GM20431 (cell line): ENCODE data around the gene TRPM5.

Source experiments
- in situ Hi-C: fragments of 300-500 bp; cut with MseI, MboI; formaldehyde crosslinking; loops from one replicate; pipeline ENCODE4 v1.15.0; 2020; ENCODE audit warnings: low sequenced_read_pairs; ENCODE audit not compliant: unreplicated experiment

TRPM5 gene

DNA sequence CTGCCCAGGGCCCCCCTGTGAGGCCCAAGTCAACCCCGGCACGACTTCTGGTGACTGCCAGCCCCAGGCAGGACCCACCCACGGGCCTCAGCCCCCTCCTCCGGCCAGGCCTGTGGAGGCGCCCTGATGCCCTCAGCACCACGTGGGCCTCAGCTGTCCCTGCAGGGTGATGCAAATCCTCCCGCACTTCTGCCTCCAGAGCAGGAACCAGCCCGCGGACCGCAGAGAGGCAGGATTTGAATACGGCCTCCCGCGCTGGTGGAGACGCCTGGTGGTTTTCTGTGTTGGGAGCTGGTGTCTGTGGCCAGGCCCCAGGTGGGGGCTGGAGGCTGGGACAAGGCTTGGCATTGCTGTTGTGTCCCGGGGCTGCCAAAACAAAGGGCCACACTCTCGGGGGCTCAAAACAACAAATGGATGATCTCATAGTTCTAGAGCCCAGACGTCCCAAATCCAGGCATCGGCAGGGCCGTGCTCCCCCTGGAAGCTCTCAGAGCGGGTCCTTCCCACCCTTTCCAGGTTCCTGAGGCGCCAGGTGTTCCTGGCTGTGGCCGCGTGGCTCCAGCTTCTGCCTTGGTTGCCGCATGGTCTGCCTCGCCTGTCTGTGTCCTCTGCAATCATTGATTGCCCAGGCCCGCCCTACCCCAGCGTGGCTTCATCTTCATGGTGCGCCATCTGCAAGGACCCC, 19.4 kb downstream of the TRPM5 start:
- in situ Hi-C loops = loop anchor here (10.0 kb wide), 1 partner anchor 110 kb away; no protein-coding TSS in a partner anchor

DNA sequence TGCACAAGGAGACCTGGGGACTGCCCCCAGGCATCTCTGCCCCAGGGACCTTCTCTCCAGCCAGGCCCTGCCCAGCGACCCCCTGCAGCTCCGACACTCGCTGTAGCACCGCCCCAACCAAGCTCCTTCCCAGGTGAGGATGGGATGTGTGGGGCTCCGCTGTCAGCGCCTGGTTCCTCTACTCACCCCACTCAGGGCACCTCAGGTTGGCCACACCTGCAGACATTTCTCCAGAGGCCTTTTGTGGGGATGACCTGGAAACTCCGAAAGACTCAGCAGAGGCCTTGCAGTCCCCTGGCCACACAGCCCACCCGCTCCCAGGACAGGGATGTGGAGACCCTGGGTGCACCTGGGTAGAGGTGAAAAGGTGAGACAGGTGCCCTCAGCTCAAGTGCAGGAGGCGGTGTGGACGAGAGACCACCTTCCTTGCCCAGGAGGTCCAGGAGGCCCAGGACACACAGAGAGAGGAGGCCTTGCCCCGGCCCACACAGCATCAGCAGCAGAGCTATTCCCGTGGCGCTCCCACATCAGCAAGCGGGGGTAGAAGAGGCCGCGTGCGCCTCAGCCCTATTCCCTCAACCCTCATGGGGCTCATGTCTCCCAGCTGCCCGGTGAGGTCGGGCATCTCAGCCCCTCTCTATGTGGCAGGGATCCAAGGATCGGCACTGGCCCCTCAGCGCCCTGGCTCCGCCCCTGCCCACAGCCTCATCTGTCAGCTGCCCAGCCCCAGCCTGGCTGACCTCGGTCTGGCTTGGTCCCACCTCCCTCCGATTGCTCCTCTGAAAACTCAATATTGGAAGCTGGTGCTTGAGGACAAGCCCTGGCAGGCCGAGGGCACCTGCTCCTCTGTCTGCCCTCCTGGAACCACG, 20.9 kb downstream of the TRPM5 start:
- in situ Hi-C loops = loop anchor here (10.0 kb wide), 1 partner anchor 109 kb away; no protein-coding TSS in a partner anchor

DNA sequence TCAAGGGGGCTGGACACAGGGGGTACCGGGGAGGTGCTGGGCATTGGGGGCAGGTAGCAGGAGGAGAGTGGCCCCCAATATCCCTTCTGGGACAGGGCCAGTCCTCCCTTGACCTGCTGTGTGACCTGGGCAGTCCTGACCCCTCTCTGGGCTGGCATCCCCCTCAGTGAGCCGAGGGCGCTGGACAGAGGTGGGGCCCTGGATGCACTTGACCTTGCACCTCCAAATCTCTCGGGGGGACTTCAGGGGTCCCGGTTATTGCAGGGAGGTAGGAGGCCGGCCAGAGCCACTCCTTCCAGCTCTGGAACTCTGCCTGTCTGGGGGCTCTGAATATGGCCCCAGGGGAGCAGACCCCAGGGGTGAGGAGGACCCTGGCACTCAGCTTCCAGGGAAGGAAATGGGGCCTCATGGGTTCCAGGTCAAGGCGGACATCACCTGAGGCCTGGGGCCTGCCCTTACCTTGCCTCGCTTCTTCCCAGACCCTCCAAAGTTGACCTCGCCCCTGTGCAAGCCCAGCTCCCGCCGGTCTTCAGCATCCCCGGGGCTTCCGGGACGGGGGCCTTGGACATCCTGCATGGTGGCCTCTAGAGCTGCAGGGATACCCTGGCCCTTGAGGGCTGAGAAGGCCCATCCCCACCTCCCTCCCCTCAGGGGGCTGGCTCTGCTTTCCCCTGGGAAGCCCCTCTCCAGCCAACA, 21.7 kb downstream of the TRPM5 start:
- in situ Hi-C loops = loop anchor here (10.0 kb wide), 1 partner anchor 108 kb away; no protein-coding TSS in a partner anchor

DNA sequence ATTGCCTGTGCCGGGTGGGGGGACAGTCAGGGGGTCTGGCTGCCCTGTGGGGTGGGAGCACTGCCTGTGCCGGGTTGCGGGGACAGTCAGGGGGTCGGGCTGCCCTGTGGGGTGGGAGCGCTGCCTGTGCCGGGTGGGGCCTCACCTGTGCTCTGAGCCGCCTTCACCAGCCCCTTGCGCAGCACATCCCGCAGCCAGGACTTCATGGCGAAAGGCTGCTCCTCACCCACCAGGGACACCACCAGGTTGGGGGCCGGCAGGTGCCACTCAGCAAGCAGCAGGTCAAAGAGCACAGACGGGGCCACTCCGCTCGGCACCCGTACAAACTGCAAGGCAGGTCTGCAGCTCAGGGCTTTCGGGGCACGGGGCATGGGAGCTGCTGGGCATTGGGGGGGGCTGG, 22.3 kb downstream of the TRPM5 start:
- in situ Hi-C loops = loop anchor here (10.0 kb wide), 1 partner anchor 107 kb away; no protein-coding TSS in a partner anchor

DNA sequence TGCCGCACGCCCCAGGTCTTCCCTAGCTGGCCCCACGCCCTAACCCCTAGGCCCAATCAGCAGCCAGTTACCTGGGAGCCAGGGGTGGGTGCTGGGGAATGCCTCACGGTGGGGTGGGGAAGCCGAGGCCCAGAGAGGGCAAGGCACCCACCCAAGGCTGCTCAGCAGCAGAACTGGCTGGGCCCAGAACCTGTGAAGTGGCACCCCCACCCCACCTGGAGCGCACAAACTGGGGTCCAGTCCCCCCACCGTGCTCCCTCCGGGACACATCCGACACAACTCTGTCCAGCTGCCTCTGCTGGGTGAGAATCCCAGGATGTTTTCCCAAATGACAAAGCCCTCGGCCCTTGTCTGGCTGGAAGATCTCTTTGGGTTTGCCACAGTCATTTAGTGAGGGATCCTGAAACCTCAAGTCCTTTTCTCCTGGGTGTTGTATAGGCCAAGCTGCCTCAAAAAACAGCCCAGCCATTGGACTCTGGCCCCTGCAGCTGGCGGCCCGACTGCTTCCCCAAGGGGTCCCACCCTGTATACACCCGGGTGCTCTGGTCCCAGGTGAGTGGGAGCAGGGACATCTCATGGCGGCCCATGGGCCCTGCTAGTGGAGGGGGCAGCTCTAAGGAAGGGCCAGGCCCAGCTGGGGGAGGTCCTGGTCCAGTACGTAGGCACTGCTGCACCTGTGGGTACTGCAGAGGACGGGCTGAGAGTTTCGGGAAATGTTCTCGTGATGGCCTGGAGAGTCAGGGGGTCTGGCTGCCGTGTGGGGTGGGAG, 22.9 kb downstream of the TRPM5 start:
- in situ Hi-C loops = loop anchor here (10.0 kb wide), 1 partner anchor 107 kb away; no protein-coding TSS in a partner anchor

DNA sequence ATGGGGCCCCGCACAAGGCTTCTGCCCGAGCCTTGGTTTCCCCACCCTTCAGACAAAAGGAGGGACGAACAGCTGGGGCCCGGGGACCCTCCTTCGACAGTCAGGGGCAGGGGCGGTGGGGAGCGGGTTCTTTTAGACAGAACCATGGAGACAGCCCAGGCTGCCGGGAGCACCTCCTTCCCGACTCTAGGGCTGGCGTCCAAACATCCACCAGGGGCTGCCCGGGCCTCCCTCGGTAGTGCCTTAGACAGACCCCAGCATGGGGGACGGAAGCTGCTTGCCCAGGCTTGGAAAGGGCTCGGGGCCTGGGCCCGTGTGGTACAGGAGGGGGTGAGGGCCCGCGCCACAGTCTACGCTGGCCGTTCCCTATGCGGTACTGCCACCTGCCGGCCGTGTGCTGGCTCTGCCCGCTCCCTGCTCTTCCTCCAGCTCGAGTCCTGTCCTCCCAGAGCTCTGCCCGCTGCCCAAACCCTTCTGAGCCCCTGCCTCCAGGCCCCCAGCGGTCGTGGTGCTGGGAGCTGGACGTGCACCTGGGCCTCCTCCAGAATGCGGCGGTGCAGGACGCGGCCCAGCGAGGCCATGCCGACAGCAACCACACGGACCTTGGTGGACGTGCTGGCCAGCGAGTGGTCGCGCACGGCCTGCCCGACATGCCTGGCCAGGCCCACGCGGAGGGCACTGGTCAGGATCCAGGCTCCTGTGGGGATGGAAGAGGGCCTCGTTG, 23.6 kb downstream of the TRPM5 start:
- in situ Hi-C loops = loop anchor here (10.0 kb wide), 1 partner anchor 106 kb away; no protein-coding TSS in a partner anchor

DNA sequence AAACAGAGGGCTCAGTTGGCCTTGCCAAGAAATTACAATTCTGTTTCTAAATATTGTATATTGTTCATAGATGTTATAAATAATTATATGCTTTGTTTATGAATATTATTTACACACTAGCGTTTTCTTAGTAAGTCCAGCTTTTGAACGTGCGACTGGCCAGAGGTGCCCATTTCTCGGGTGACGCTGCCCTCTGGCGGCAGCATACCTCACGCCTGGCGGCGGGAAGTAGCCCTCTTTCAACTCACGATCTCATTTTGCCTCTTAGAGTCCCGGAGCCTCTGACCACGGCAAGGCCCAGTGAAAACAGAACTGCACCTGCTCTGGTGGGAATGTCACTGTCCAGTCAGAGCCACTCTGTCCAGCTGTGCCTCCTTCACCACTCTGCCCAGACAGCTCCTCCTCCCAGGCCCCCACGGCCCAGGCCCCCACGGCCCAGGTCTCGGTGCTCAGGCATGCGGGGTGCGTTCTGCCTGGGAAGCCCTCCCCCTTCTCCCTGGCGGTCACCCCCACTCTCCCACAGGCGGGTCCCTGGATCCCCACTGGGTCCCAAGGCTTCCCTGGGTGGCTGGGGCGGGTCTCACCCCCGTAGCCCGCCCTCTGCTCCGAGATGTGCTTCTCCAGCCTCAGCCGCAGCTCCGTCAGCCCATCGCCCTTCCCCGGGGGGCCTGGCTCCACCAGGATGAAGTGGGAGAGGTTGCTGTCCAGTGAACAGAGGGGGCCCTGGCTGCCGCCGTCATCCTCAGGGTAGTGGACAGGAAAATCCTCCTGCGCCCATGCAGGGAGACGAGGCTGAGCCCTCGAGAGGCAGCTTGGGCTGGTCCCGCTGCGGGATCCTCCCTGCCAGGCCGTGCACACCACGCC, 24.4 kb downstream of the TRPM5 start:
- in situ Hi-C loops = loop anchor here (10.0 kb wide), 2 partner anchors 105 to 225 kb away; no protein-coding TSS in a partner anchor

DNA sequence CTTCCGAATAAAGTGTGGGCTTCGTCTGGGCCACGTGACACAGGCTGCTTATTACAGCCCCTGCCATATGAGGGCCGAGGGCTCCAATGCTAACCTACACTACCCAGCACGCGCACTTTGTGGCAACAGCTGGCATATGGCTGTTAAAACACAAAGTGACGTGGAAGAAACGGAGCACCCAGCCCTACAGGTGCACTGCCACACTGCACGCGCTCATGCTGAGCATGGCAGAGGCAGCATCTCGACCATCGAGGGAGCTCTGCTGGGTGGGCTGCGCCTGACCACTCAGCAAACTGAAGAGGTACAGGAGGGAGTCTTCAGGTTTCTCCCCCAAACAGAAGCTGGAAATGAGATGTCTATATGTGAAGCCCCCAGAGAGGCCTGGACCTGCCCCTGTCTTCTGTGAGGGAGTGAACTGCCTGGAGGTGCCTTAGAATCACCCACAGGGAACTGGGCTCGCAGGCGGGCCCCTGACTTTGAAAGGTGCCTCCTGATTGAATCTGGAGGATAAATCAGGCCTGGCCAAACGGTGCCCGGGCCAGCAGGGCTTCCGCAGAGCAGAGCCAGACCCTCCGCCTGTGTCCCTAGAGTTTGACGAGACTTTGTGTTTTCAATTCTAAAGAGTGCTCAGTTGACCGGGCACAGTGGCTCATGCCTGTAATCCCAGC, 25.5 kb downstream of the TRPM5 start:
- in situ Hi-C loops = loop anchor here (10.0 kb wide), 1 partner anchor 224 kb away; no protein-coding TSS in a partner anchor

DNA sequence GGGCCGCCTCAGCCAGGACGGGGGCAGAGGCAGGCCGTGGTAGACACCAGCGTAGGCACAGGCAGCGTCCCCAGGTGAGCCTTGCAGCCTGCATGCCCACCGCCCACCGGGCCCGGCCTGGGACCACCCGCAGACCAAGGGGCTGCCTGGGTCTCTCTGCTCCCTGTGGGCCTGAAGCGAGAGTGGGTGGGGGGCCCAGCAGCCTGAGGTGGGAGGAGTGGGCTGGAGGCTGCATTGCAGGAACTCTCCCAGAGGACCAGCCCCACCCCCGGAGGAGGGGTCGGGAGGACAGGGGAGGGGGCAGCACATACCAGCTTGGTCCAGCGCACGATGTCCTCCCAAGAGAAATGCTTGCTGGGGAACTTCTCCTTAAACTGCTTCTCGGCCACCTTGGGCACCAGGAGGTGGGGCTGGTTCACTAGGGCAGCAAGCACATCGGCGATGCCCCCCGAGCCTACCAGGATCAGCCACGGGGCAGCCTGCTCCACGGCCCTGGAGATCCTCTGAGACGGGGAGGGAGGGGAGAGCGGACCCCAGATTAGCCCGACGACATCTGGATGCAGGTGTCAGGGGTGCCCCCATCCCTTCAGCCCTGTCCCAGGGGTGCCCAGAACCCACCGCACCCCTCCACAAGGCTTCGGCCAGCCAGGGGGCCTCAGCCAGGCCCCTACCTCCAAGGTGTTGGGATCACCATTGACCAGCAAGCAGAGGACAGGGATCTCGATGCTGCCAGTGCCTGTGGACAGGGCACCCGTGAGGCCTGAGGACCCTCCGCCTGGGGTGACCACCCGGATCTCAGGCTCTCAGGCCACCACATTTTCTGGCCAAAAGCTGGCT, 26.2 kb downstream of the TRPM5 start:
- in situ Hi-C loops = loop anchor here (10.0 kb wide), 1 partner anchor 223 kb away; no protein-coding TSS in a partner anchor

DNA sequence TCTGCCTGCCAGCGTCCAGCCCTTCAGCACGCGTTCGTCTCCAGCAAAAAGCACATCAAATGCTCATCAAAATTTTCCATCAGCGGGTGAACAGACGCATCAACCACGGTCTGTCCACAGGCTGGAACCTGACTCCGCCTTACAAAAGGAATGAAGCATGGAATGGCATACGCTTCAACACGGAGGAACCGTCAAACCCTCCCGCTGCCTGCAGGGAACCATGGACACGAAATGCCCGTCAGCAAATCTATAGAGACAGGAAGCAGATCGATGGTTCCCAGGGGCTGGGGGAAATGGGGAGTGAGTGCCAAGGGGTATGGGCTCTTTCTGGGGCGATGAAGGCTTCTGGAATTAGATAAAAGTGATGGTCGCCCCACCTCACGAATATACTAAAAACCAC, 27.5 kb downstream of the TRPM5 start:
- in situ Hi-C loops = loop anchor here (10.0 kb wide), 1 partner anchor 222 kb away; no protein-coding TSS in a partner anchor

DNA sequence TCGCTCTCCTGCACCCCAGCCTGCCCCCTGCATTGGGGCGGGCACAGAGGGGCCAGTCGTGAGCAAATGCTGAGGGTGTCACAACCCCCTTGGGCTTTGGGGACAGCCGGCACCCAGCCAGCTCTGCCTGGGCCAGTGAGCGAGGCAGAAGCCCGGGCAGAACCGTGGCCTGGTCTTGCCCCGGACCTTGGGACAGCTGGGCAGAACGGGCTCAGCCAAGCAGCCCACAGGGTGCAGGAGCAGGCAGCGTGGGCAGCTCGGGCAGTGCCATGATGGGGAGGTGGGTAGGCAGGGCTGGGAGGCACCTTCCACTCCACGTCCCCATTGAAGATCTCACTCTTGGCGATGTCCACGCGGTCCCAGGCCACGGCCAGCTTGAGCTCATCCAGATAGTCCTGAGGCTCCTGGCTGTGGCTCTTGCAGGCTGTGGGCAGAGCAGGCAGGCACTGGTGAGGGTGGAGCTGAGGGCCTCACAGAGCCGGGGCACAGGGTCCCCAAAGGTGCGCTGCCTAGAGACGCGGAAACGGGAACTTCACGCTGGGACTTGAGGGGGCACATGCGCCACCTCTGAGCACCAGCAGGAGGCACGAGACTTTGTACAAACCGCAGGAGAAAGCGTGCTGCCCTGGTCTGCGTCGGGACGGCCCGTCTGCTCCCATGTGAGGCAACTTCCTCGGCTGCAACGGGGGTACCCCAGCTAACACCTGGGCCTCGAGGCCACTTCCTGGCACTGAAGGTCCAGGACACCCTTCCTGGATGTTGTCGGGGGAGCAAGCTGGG, 28.5 kb downstream of the TRPM5 start:
- in situ Hi-C loops = loop anchor here (10.0 kb wide), 1 partner anchor 221 kb away; no protein-coding TSS in a partner anchor

DNA sequence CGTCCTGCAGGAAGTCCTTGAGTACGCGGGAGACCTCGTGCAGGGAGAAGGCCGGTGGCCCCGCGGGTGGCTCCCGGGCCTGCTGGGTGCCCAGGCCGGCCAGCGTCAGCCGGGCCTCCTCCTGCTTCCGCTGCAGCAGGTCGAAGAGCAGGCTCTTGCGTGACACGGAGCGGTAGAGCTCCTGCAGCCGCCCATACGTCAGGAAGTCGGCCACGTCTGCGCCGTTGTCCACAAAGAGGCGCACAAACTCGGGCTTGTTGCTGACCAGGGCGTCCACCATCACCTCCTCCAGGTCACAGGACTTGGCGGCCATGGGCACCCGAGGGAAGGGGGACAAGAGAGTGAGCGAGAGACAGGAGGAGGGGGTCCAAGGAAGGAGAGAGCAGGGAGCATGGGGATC, 29.1 kb downstream of the TRPM5 start:
- in situ Hi-C loops = loop anchor here (10.0 kb wide), 1 partner anchor 220 kb away; no protein-coding TSS in a partner anchor

DNA sequence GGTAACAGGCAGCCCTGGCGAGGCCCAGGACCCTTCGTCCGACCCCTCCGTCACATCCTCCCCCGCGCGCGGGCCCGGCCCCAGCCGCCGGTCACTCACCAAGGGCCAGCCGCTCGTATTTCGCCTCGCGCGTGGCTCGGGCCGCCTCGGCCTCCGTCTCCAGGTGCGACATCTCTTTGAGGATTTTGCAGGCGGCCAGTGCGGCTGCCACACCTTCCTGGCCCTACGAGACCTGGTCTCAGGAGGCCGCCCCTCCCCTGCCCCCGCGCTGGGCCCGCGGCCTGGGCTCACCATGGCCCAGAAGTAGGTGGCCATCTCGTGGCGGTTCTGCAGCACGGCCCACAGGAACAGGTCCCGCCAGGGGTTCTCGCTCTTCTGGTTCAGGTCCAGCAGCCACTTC, 29.7 kb downstream of the TRPM5 start:
- in situ Hi-C loops = loop anchor here (10.0 kb wide), 1 partner anchor 220 kb away; no protein-coding TSS in a partner anchor

DNA sequence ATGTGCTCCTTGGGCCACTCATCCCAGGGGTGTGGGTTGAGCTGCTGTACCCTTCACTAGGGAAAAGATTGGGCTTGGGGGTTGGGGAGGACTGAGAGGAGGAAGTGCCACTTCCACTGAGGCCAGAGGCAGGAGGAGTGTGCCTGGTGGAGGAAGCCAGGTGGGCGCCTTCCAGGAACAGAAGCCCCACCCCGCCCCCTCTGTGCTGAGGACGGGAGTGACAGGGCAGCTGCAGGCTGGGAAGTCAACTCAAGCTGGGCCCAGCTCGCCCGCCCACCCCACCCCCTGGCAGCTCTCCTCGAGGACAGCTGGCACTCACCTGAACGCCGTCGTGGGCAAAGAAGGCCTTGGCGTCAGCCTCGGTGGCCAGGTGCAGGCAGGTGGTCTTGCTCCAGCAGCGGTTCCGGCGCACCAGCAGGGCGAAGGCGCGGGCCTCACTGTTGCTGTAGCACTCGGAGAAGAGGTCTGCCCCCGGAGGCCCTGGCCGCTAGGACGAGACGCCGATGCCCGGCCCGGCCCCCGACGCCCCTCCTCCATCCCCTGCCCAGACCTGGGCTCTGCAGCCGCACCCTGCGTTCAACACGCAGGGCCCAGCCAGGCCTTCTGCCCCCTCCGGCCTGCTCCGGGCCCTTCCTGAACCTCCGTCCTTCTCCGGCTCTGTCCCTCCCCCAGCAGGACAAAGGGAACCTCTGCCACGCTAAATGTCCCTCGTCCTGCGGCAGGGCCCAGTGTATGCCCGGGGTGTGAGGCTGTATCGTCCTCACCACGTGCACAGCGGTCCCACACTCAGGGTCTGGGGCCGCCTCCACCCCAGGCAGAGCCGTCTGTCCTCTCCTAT, 30.4 kb downstream of the TRPM5 start:
- in situ Hi-C loops = loop anchor here (10.0 kb wide), 1 partner anchor 219 kb away; no protein-coding TSS in a partner anchor
